WTC11 (cell line): ENCODE results near the gene CHST13.

Experiments used
- ESRRA ChIP-seq: sonication (generic); formaldehyde crosslinking; IDR thresholded peaks from 2 replicates; pipeline ENCODE4 v1.8.1; 2022; ENCODE audit warnings: mild to moderate bottlenecking, missing genetic modification reagents, borderline replicate concordance
- MXD4 ChIP-seq: fragments of 250-450 bp; sonication (Bioruptor Pico); IDR thresholded peaks from 2 replicates; pipeline ENCODE4 v1.8.0; 2021; ENCODE audit warnings: mild to moderate bottlenecking, moderate library complexity, borderline replicate concordance
- SP1 ChIP-seq: sonication (generic); formaldehyde crosslinking; conservative IDR thresholded peaks from 2 replicates; pipeline ENCODE4 v1.8.1; 2022; ENCODE audit warnings: missing genetic modification reagents
- TCF7 ChIP-seq: sonication (generic); formaldehyde crosslinking; IDR thresholded peaks from 2 replicates; pipeline ENCODE4 v1.8.0; 2022; ENCODE audit warnings: mild to moderate bottlenecking, low read depth, missing genetic modification reagents, moderate library complexity
- TP53 ChIP-seq: sonication (generic); formaldehyde crosslinking; IDR thresholded peaks from 2 replicates; pipeline ENCODE4 v1.8.1; 2023; ENCODE audit warnings: mild to moderate bottlenecking, missing genetic modification reagents
- ZNF423 ChIP-seq: fragments of 250-450 bp; sonication (Bioruptor Pico); IDR thresholded peaks from 2 replicates; pipeline ENCODE4 v2.1.2; 2022; ENCODE audit warnings: mild to moderate bottlenecking, moderate library complexity
- TF ChIP-seq, protein P1 (sequence below): fragments of 200-600 bp; IDR thresholded peaks from 2 replicates; pipeline ENCODE4 v1.8.0; 2022; ENCODE audit warnings: antibody characterized with exemption

DNA sequence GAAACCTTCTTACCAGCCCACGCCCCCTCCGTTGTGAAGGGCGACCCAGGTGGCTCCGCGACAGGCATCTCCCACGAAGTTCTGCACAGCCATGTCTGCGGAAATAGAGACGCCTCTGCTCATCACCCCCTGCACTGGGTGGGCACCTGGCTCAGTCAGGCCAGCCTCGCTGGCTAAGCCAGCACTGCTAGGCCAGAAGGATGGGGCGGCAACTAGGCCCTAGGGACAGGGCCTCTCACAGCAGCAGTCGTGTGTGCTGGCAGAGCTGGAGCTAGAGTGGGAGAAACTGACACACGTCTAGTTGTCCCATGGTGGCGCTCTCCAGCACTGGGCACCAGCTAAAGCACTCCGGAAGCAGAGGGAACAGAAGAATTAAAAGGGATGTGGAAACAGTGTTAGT, 35.8 kb upstream of the CHST13 start:
- TF ChIP-seq TP53 (CRISPR knock-in tag) (no peak), ESRRA (CRISPR knock-in tag) (no peak), ZNF423 (CRISPR knock-in tag) (no peak), SP1 (CRISPR knock-in tag) (no peak), MXD4 (CRISPR knock-in tag) (no peak), TCF7 (CRISPR knock-in tag) (no peak)
- TF ChIP-seq, protein P1, sequence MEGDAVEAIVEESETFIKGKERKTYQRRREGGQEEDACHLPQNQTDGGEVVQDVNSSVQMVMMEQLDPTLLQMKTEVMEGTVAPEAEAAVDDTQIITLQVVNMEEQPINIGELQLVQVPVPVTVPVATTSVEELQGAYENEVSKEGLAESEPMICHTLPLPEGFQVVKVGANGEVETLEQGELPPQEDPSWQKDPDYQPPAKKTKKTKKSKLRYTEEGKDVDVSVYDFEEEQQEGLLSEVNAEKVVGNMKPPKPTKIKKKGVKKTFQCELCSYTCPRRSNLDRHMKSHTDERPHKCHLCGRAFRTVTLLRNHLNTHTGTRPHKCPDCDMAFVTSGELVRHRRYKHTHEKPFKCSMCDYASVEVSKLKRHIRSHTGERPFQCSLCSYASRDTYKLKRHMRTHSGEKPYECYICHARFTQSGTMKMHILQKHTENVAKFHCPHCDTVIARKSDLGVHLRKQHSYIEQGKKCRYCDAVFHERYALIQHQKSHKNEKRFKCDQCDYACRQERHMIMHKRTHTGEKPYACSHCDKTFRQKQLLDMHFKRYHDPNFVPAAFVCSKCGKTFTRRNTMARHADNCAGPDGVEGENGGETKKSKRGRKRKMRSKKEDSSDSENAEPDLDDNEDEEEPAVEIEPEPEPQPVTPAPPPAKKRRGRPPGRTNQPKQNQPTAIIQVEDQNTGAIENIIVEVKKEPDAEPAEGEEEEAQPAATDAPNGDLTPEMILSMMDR = no peak
